ENCODE results near the gene ZNF443.
"Not testable (repeated sequence)": the region's sequence is repeated elsewhere in the genome, so short reads cannot be mapped to it uniquely, and the experiment has no call there.

Gene ZNF443

DNA sequence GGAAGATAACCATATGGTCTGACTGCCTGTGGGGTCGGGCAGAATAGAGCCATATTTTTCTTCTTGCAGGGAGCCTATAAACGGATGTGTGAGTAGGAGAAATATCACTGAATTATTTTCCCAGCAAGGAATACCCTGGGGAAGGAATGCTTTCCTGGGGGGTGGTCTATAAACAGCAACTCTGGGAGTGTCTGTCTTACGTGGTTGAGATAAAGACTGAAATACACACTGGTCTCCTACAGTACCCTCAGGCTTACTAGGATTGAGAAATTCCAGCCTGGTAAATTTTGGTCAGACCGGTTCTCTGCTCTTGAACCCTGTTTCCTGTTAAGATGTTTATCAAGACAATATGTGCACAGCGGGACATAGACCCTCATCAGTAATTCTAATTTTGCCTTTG lies 23.5 kb downstream of the ZNF443 start:
- not testable (repeated sequence) for DNase-seq (ENCODE audit: low read depth)

DNA sequence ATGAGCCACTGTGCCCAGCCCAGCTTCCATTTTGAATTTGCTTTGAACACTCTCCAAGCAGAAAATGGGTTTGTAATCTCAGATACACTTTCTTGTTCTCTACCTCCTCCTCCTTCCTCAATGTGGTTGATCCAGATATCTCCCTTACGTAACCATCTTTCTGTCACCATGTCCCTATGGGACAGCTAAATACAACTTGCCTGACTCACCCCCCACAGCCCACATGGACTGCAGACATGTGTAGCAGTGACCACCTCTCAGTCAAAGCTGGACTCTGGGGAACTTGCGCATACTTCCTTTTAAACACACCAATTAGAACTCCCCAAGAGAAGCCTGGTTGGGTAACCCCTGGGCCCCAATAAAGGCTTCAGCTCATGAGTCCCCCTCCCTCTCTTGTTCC lies 28.9 kb downstream of the ZNF443 start:
- no peak for DNase-seq (ENCODE audit: low read depth)

DNA sequence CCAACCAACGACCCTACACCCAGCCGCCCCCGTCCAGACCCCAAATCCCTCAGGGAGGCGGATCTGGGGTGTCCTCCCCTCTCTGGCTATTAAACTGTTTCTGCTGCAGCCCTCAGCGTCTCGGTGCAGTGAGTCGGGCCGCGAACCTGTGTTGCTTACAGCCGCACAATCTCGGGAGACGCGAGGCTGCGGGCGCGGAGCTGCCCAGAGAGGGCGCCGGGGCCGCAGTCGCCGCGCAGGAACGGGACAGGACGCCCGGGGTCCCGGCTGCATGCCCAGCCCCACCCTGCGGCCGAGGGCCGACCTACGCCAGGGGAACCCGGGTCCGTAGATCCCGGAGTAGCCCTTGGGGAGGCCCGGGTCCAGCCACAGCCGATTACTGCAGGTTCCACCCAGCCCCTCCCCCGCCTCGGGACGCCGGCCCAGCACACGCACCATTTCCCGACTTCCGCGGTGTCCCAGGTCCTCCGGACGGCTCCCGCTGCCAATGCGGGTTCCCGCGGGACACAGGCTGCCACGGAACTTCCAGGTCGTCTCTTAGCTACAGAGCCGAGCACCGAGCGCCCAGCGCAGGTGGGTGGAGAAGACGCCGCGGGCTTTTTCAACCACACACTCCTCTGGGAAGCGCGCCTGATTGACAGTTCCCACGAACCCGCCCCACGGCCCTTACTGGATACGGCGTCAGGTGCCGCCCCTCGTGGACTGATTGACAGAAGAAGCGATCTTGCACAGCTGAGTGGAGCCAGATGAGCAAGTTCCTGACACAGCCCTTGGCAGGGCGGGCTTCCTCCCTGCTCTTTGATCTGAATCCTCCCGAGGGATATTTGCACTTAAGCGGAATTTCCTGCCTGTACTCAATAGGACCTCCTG lies 40.0 kb downstream of the ZNF443 start, which contains the start of gene ZNF799:
Gene ZNF799, minus strand, starts transcription at position 639 of the 870 bp plus-strand sequence. Its CDS starts 201 bp downstream, at position 438.
- DNase-seq (ENCODE audit: low read depth), result peak; percentile 97

DNA sequence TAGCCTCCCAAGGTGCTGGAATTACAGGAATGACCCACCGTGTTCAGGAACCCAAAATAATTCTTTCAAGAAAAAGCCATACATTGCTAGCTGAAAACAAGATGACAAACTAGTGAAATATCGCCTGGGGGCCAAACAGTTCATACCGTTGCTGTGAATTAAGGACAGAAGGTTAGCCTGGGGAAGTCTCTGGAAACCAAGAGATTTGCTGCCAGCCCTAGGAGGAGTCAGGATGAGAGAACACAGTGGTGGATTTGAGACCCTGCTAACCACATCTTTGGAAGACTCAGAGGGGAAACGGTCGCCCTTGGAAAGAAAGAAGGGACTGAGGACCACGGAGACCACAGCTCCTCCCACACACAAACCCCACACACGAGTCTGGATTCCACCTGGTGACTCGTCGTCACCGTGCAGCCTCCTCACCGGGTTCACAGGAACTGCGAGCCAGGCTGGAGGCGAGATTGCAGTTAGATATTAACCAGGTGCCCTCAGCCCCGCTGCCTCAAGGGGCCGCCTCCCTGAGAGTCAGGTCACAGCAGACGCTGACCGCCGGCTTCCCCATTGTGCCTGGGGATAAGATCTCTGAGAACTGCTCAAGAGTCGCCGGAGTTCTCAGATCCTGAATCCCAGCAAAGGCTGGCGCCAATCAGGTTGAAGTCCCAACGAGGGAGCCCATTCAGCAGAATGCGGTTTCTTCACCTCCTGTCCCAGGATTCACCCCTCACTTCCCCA lies 40.8 kb downstream of the ZNF443 start:
- peak; percentile 7 for DNase-seq (ENCODE audit: low read depth)

DNA sequence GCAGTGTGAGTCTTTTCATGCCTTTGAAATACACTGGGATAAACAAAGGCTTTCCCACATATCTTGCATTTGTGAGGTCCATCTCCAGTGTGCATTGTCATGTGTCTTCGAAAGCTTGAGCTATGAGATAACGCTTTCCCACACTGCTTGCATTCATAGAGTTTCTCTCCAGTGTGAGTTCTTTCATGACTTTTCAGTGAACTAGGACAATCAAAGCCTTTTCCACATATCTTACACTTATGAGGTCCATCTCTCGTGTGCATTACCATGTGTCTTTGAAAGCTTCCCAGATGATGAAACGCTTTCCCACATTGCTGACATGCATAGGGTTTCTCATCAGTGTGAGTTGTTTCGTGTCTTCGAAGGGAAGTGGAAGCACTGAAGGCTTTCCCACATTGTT lies 49.7 kb downstream of the ZNF443 start:
- DNase-seq (ENCODE audit: low read depth), result not testable (repeated sequence)

DNA sequence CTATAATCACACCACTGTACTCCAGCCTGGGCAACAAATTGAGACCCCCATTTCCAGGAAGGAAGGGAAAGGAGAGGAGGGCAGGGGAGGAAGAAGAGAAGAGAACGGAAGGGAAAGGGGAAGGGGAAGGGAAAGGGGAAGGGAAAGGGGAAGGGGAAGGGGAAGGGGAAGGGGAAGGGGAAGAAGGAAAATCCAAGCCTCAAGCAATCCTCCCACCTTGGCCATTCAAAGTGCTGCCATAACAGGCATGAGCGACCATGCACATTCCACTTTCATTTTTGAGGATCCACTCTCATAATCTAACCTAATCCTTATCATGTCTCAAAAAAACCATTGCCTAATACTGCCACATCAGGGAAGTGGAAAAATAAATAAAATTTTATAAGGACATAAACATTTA lies 54.5 kb downstream of the ZNF443 start:
- DNase-seq (ENCODE audit: low read depth), result not testable (repeated sequence)

DNA sequence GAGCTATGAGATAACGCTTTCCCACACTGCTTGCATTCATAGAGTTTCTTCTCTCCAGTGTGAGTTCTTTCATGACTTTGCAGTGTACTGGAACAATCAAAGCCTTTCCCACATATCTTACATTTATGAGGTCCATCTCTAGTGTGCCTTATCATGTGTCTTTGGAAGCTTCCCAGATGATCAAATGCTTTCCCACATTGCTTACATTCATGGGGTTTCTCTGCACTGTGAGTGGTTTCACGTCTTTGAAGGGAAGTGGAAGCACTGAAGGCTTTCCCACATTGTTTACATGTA lies 60.4 kb downstream of the ZNF443 start:
- DNase-seq (ENCODE audit: low read depth), result no peak

DNA sequence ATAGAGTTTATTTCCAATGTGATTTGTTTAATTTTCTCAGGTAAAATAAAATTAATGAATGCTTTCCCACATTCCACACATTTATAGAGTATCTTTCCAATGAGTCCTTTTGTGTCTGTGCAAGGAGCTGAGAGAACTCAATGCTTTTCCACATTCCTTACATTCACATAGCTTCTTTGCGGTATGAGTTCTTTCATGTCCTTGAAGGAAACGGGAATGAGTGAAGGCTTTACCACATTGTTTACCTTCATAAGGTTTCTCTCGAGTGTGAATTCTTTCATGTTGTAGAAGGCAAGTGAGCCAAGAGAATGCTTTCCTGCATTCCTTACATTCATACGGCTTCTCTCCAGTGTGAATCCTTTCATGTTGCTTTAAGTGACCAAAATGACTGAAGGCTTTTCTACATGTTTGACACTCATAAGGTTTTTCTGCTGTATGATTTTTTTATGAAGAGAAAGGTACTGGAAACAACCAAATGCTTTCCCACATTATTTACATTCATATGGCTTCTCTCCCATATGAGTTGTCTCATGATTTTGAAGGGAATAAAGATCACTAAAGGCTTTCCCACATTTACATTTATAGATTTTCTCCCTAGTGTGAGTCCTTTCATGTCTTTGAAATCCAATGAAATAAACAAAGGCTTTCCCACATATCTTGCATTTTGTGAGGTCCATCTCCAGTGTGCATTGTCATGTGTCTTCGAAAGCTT lies 60.9 kb downstream of the ZNF443 start:
- DNase-seq (ENCODE audit: low read depth), result no peak

All from amniotic epithelial cell (primary cell).